Cardiac fibroblast (primary cell): ENCODE measurements around the gene OVAAL.

Experiments used
- DNase-seq, 2 donors: peaks; one replicate each; pipeline versions ENCODE4 v3.0.0 to v3.0.0-alpha.2; 2010; ENCODE audit warnings: low read depth in 2 of 2
- H3K4me3 ChIP-seq, 2 donors: replicated peaks in 1 of 2; 1 replicate in 1 of 2; 2 replicates in 1 of 2; pipeline ENCODE4 v1.5.1; 2011; ENCODE audit warnings: low read depth in 2 of 2, low read length in 2 of 2, mild to moderate bottlenecking in 2 of 2, moderate library complexity in 1 of 2
- CTCF ChIP-seq: IDR thresholded peaks from one replicate; pipeline ENCODE4 v1.5.1; 2011; ENCODE audit warnings: low read depth, mild to moderate bottlenecking, low read length, inconsistent platforms

Gene OVAAL

GRCh38 chr1:180593382-180593781, 34.6 kb downstream of the OVAAL start:
- TF ChIP-seq CTCF: no peak
- DNase-seq: no peak
- H3K4me3 ChIP-seq: no peak overlapping the region

DNA sequence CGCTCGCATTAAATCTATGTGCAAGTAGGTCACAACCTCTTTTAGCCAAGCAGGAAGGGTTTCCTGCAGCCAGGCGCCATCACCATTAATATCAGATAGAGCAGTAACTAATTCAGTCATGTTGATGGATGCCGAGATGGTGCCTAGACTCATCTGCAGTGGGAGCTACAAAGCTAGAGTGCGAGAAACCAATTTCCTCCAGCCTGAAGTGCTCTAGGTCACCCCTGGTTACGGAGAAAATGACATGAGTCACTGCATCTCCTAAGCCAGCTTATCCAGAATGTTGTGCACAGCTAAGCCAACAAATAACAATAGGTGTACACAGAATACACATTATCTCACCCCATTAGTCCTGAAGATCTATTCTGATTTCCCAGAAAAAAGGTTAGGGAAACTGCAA, 36.0 kb downstream of the OVAAL start:
- H3K4me3 ChIP-seq: no peak overlapping the region
- TF ChIP-seq CTCF: no peak
- peak in 1 of 2 donors; percentile 47 for DNase-seq

GRCh38 chr1:180595966-180596365, 37.2 kb downstream of the OVAAL start:
- no peak overlapping the region for H3K4me3 ChIP-seq
- DNase-seq: no peak
- no peak for TF ChIP-seq CTCF

DNA sequence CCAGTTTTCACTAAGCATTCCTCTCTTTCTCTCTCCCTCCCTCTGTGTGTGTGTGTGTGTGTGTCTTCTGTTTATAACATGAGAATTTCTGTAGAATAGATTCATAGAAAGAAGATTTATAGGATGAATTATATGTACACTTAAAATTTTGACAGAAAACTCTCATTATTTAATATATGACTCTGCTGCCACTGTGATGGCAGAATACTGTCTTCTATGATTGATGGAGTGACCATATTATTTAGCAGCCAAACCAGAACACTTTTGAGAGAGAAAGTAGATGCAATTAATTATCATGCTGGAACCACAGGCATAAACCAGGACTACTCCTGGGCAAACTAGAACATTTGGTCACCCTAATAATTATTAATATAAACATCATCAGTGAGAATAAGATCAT, 38.8 kb downstream of the OVAAL start:
- DNase-seq: no peak
- no peak overlapping the region for H3K4me3 ChIP-seq
- TF ChIP-seq CTCF: no peak

- no peak overlapping the region for H3K4me3 ChIP-seq
- no peak for TF ChIP-seq CTCF
- no peak for DNase-seq
Measured at GRCh38 chr1:180598333-180598974, 39.7 kb downstream of the OVAAL start.

DNA sequence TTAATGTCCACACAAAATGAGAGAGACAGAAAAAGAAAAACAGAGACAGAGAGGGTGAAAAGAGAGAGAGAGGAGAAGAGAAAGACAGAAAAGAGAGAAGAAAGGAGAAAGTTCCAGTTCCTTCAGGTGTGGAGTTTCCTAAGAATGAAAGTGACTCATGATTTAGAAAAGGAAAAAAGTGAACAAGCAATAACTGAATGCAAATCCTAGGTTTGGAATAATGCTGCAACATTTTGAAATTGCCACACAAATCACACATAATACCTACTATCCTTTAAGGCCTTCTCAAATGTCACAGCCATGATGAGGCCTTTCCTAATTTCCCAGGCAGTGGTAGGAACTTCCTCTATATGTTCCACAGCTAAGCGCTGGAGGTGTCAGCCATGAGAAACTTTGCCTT, 41.6 kb downstream of the OVAAL start:
- H3K4me3 ChIP-seq: no peak overlapping the region
- no peak for TF ChIP-seq CTCF
- DNase-seq: no peak

- TF ChIP-seq CTCF: no peak
- peak in 1 of 2 donors; percentile 12 for DNase-seq
- H3K4me3 ChIP-seq: no peak overlapping the region
Measured at GRCh38 chr1:180601512-180601911, 42.7 kb downstream of the OVAAL start.
